WTC11 (cell line): ENCODE results near the gene IST1. TPM values are rescaled to one million over a fixed set of nuclear protein-coding genes. Genes with fewer than 3 reads are reported as not detected.

Experiments
- ATAC-seq: fragments of 200-7000 bp; cut with Tn5 transposase; 2 replicates; pipeline ENCODE4 v1.10.0; 2021; ENCODE audit warnings: mild to moderate bottlenecking, moderate library complexity
- CTCF ChIA-PET: fragments of 300-600 bp; sonication (Branson Sonifier 250); formaldehyde crosslinking; loops from one replicate; lab custom pipeline; 2021; ENCODE audit warnings: antibody characterized with exemption; lab: Charles Lee
- POLR2A ChIA-PET: fragments of 350-600 bp; sonication (Branson Sonifier 250); formaldehyde crosslinking; loops from one replicate; lab custom pipeline; 2021; ENCODE audit warnings: antibody characterized with exemption; lab: Charles Lee
- DNase-seq: peaks from one replicate; pipeline ENCODE4 v3.0.0; 2021; ENCODE audit warnings: low spot score
- H3K27ac Mint-ChIP-seq: 2 replicates; pipeline ENCODE4 v1.8.0; 2021; ENCODE audit warnings: mixed read lengths
- H3K27me3 Mint-ChIP-seq: 2 replicates; pipeline ENCODE4 v1.8.0; 2021; ENCODE audit warnings: low read depth, mild to moderate bottlenecking, moderate library complexity, mixed read lengths
- H3K36me3 Mint-ChIP-seq: 2 replicates; pipeline ENCODE4 v1.8.0; 2021; ENCODE audit warnings: mixed read lengths
- H3K4me1 Mint-ChIP-seq: 2 replicates; pipeline ENCODE4 v1.8.0; 2022; ENCODE audit warnings: mixed read lengths
- H3K4me3 Mint-ChIP-seq: 2 replicates; pipeline ENCODE4 v1.8.0; 2021; ENCODE audit warnings: mild to moderate bottlenecking, moderate library complexity, mixed read lengths
- H3K9me3 Mint-ChIP-seq: 2 replicates; pipeline ENCODE4 v1.8.0; 2021; ENCODE audit warnings: mixed read lengths
- ATF3 ChIP-seq: sonication (generic); formaldehyde crosslinking; conservative IDR thresholded peaks from 2 replicates; pipeline ENCODE4 v1.8.1; 2022; ENCODE audit warnings: mild to moderate bottlenecking, missing genetic modification reagents
- CREB1 ChIP-seq: sonication (generic); formaldehyde crosslinking; IDR thresholded peaks from 2 replicates; pipeline ENCODE4 v1.8.0; 2023; ENCODE audit warnings: mild to moderate bottlenecking, missing genetic modification reagents
- EMX1 ChIP-seq: fragments of 250-450 bp; sonication (Bioruptor Pico); IDR thresholded peaks from 2 replicates; pipeline ENCODE4 v1.8.0; 2021; ENCODE audit warnings: mild to moderate bottlenecking
- ERG ChIP-seq: fragments of 250-450 bp; sonication (Bioruptor Pico); IDR thresholded peaks from 2 replicates; pipeline ENCODE4 v1.8.0; 2021; ENCODE audit warnings: mild to moderate bottlenecking
- FOXP1 ChIP-seq: sonication (generic); formaldehyde crosslinking; IDR thresholded peaks from 2 replicates; pipeline ENCODE4 v1.8.0; 2022; ENCODE audit warnings: missing genetic modification reagents, mild to moderate bottlenecking, moderate library complexity, borderline replicate concordance
- NFATC4 ChIP-seq: fragments of 250-450 bp; sonication (Bioruptor Pico); IDR thresholded peaks from 2 replicates; pipeline ENCODE4 v1.9.0; 2021; ENCODE audit warnings: mild to moderate bottlenecking
- RORB ChIP-seq: fragments of 250-450 bp; sonication (Bioruptor Pico); IDR thresholded peaks from 2 replicates; pipeline ENCODE4 v1.9.0; 2021; ENCODE audit warnings: mild to moderate bottlenecking
- ZNF121 ChIP-seq: sonication (generic); formaldehyde crosslinking; IDR thresholded peaks from 2 replicates; pipeline ENCODE4 v1.8.0; 2023; ENCODE audit warnings: missing genetic modification reagents
- ZNF671 ChIP-seq: fragments of 250-450 bp; sonication (Bioruptor Pico); IDR thresholded peaks from 2 replicates; pipeline ENCODE4 v1.8.0; 2021; ENCODE audit warnings: mild to moderate bottlenecking
- total RNA-seq: library from RNA; stranded (reverse); gene quantifications from 3 replicates; pipeline ENCODE4 v1.2.3, GENCODE V29; 2021
- TF ChIP-seq, protein P1 (sequence below): sonication (generic); formaldehyde crosslinking; IDR thresholded peaks from 2 replicates; pipeline ENCODE4 v1.8.1; 2022; ENCODE audit warnings: mild to moderate bottlenecking, missing genetic modification reagents, moderate library complexity, borderline replicate concordance
- TF ChIP-seq, protein P2 (sequence below): sonication (generic); formaldehyde crosslinking; IDR thresholded peaks from 2 replicates; pipeline ENCODE4 v1.8.1; 2022; ENCODE audit warnings: mild to moderate bottlenecking, moderate library complexity, missing genetic modification reagents
- TF ChIP-seq, protein P3 (sequence below): sonication (generic); formaldehyde crosslinking; IDR thresholded peaks from 2 replicates; pipeline ENCODE4 v1.8.1; 2023; ENCODE audit warnings: mild to moderate bottlenecking, moderate library complexity, missing genetic modification reagents
- TF ChIP-seq, protein P4 (sequence below): sonication (generic); formaldehyde crosslinking; conservative IDR thresholded peaks from 2 replicates; pipeline ENCODE4 v1.8.1; 2023; ENCODE audit warnings: mild to moderate bottlenecking, low read depth, missing genetic modification reagents, moderate library complexity
- TF ChIP-seq, protein P5 (sequence below): sonication (generic); formaldehyde crosslinking; IDR thresholded peaks from 2 replicates; pipeline ENCODE4 v1.8.1; 2023; ENCODE audit warnings: mild to moderate bottlenecking, missing genetic modification reagents, moderate library complexity
- TF ChIP-seq, protein P6 (sequence below): sonication (generic); formaldehyde crosslinking; IDR thresholded peaks from 2 replicates; pipeline ENCODE4 v1.8.1; 2023; ENCODE audit warnings: mild to moderate bottlenecking, missing genetic modification reagents
- TF ChIP-seq, protein P7 (sequence below): fragments of 250-450 bp; sonication (Bioruptor Pico); IDR thresholded peaks from 2 replicates; pipeline ENCODE4 v1.9.0; 2021; ENCODE audit warnings: mild to moderate bottlenecking

IST1 gene
- total RNA-seq, 1 experiment from 2014 or later: 272 TPM

DNA sequence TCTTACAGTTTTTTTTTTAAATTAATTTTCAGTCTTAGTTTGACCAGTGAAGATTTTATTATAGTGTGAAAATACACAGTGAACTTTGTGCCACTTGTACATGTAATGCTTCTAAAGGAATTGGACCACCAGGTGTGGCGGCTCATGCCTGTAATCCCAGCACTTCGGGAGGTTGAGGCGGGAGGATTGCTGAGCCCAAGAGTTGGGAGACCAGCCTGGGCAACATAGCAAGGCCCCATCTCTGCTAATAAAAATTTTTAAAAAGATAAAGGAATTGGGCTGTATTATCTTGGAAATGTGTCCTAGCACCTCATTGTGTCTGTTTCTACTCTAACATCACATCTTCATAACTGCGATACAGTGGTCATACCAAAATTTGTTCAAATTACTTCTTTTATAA lies 3.8 kb downstream of the IST1 start:
- DNase-seq (no peak), ATAC-seq (no peak)
- Mint-ChIP-seq H3K36me3 (peaks cover 17% of the 10 kb centered on the region), H3K9me3 (no peaks in the 10 kb centered on the region), H3K27me3 (no peaks in the 10 kb centered on the region), H3K4me1 (peaks cover 17% of the 10 kb centered on the region), H3K27ac (no peak overlapping the region; the same call in 1 of the 2 replicates), H3K4me3 (no peak overlapping the region)
- POLR2A ChIA-PET: no interaction called here
- TF ChIP-seq, protein P1, sequence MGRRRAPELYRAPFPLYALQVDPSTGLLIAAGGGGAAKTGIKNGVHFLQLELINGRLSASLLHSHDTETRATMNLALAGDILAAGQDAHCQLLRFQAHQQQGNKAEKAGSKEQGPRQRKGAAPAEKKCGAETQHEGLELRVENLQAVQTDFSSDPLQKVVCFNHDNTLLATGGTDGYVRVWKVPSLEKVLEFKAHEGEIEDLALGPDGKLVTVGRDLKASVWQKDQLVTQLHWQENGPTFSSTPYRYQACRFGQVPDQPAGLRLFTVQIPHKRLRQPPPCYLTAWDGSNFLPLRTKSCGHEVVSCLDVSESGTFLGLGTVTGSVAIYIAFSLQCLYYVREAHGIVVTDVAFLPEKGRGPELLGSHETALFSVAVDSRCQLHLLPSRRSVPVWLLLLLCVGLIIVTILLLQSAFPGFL (CRISPR knock-in tag): no peak
- TF ChIP-seq ZNF121 (CRISPR knock-in tag) (peak; percentile 62; the same call in 1 of the 2 replicates), EMX1 (CRISPR knock-in tag) (no peak)
- TF ChIP-seq, protein P2, sequence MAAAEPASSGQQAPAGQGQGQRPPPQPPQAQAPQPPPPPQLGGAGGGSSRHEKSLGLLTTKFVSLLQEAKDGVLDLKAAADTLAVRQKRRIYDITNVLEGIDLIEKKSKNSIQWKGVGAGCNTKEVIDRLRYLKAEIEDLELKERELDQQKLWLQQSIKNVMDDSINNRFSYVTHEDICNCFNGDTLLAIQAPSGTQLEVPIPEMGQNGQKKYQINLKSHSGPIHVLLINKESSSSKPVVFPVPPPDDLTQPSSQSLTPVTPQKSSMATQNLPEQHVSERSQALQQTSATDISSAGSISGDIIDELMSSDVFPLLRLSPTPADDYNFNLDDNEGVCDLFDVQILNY (CRISPR knock-in tag): no peak
- CTCF ChIA-PET: interaction anchor here (0.6 to 2.7 kb wide), 3 partner anchors 15 to 20 kb away, joined by 3 to 23 read pairs (median 6); partner anchors contain the start of gene ZNF821

DNA sequence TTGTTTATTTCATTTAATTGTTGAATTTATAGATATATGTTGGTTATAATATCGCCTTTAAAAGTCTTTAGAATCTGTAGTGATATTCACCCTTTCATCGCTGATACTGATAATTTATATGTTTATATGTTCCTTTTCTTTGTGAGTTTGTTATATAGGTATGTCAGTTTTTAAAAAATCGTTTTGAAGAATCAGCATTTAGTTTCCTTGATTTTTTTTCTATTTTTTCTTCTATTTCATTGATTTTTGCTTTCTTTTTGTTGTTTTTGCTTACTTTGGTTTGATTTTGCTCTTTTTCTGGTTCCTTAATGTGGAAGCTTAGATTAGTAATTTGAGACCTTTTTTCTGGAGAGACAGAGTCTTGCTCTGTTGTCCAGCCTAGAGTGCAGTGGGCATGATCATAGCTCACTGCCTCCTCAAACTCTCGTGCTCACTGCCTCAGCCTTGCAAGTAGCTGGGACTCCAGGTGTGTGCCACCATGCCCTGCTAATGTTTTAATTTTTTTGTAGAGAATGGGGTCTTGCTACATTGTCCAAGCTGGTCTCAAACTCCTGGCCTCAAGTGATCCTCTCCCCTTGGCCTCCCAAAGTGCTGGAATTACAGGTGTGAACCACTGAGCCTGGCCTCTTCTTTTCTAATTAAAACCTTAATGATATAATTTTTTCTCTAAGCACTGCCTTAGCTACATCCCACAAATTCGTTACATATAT lies 7.5 kb downstream of the IST1 start:
- peak; percentile 89 for TF ChIP-seq ZNF121 (CRISPR knock-in tag)
- no peak for TF ChIP-seq CREB1
- CTCF ChIA-PET: interaction anchor here (0.7 kb wide), 1 partner anchor 59 kb away, joined by 3 read pairs; no protein-coding TSS in a partner anchor
- POLR2A ChIA-PET: no interaction called here
- Mint-ChIP-seq H3K27me3 (no peaks in the 10 kb centered on the region), H3K36me3 (peaks cover 10% of the 10 kb centered on the region), H3K9me3 (no peaks in the 10 kb centered on the region), H3K4me3 (no peak overlapping the region), H3K27ac (no peak overlapping the region), H3K4me1 (peaks cover 29% of the 10 kb centered on the region)
- ATAC-seq: no peak
- DNase-seq: no peak

- DNase-seq (no peak), ATAC-seq (no peak)
- Mint-ChIP-seq H3K36me3 (peaks cover 13% of the 10 kb centered on the region), H3K4me3 (no peak overlapping the region), H3K4me1 (peaks cover 37% of the 10 kb centered on the region), H3K27ac (peak overlapping the region; percentile 81; the same call in 1 of the 2 replicates), H3K9me3 (no peaks in the 10 kb centered on the region), H3K27me3 (no peaks in the 10 kb centered on the region)
- ChIA-PET POLR2A (no interaction called here), CTCF (interaction anchor here (0.7 kb wide), 1 partner anchor 58 kb away, joined by 3 read pairs; no protein-coding TSS in a partner anchor)
- TF ChIP-seq, protein P3, sequence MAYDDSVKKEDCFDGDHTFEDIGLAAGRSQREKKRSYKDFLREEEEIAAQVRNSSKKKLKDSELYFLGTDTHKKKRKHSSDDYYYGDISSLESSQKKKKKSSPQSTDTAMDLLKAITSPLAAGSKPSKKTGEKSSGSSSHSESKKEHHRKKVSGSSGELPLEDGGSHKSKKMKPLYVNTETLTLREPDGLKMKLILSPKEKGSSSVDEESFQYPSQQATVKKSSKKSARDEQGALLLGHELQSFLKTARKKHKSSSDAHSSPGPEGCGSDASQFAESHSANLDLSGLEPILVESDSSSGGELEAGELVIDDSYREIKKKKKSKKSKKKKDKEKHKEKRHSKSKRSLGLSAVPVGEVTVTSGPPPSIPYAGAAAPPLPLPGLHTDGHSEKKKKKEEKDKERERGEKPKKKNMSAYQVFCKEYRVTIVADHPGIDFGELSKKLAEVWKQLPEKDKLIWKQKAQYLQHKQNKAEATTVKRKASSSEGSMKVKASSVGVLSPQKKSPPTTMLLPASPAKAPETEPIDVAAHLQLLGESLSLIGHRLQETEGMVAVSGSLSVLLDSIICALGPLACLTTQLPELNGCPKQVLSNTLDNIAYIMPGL: no peak
- TF ChIP-seq ATF3: no peak
- TF ChIP-seq, protein P4, sequence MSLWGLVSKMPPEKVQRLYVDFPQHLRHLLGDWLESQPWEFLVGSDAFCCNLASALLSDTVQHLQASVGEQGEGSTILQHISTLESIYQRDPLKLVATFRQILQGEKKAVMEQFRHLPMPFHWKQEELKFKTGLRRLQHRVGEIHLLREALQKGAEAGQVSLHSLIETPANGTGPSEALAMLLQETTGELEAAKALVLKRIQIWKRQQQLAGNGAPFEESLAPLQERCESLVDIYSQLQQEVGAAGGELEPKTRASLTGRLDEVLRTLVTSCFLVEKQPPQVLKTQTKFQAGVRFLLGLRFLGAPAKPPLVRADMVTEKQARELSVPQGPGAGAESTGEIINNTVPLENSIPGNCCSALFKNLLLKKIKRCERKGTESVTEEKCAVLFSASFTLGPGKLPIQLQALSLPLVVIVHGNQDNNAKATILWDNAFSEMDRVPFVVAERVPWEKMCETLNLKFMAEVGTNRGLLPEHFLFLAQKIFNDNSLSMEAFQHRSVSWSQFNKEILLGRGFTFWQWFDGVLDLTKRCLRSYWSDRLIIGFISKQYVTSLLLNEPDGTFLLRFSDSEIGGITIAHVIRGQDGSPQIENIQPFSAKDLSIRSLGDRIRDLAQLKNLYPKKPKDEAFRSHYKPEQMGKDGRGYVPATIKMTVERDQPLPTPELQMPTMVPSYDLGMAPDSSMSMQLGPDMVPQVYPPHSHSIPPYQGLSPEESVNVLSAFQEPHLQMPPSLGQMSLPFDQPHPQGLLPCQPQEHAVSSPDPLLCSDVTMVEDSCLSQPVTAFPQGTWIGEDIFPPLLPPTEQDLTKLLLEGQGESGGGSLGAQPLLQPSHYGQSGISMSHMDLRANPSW (CRISPR knock-in tag): no peak
- TF ChIP-seq, protein P5, sequence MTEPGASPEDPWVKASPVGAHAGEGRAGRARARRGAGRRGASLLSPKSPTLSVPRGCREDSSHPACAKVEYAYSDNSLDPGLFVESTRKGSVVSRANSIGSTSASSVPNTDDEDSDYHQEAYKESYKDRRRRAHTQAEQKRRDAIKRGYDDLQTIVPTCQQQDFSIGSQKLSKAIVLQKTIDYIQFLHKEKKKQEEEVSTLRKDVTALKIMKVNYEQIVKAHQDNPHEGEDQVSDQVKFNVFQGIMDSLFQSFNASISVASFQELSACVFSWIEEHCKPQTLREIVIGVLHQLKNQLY (CRISPR knock-in tag): no peak
- TF ChIP-seq RORB (CRISPR knock-in tag): no peak
- TF ChIP-seq ERG (CRISPR knock-in tag): no peak
- TF ChIP-seq, protein P6, sequence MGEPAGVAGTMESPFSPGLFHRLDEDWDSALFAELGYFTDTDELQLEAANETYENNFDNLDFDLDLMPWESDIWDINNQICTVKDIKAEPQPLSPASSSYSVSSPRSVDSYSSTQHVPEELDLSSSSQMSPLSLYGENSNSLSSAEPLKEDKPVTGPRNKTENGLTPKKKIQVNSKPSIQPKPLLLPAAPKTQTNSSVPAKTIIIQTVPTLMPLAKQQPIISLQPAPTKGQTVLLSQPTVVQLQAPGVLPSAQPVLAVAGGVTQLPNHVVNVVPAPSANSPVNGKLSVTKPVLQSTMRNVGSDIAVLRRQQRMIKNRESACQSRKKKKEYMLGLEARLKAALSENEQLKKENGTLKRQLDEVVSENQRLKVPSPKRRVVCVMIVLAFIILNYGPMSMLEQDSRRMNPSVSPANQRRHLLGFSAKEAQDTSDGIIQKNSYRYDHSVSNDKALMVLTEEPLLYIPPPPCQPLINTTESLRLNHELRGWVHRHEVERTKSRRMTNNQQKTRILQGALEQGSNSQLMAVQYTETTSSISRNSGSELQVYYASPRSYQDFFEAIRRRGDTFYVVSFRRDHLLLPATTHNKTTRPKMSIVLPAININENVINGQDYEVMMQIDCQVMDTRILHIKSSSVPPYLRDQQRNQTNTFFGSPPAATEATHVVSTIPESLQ (CRISPR knock-in tag): no peak
- no peak for TF ChIP-seq ZNF671 (CRISPR knock-in tag)
- TF ChIP-seq, protein P7, sequence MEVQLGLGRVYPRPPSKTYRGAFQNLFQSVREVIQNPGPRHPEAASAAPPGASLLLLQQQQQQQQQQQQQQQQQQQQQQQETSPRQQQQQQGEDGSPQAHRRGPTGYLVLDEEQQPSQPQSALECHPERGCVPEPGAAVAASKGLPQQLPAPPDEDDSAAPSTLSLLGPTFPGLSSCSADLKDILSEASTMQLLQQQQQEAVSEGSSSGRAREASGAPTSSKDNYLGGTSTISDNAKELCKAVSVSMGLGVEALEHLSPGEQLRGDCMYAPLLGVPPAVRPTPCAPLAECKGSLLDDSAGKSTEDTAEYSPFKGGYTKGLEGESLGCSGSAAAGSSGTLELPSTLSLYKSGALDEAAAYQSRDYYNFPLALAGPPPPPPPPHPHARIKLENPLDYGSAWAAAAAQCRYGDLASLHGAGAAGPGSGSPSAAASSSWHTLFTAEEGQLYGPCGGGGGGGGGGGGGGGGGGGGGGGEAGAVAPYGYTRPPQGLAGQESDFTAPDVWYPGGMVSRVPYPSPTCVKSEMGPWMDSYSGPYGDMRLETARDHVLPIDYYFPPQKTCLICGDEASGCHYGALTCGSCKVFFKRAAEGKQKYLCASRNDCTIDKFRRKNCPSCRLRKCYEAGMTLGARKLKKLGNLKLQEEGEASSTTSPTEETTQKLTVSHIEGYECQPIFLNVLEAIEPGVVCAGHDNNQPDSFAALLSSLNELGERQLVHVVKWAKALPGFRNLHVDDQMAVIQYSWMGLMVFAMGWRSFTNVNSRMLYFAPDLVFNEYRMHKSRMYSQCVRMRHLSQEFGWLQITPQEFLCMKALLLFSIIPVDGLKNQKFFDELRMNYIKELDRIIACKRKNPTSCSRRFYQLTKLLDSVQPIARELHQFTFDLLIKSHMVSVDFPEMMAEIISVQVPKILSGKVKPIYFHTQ (CRISPR knock-in tag): no peak
- TF ChIP-seq NFATC4 (CRISPR knock-in tag): no peak
- TF ChIP-seq FOXP1 (CRISPR knock-in tag): no peak
These were observed 8.3 kb downstream of the IST1 start for GRCh38 chr16:71903608-71904007.
